Globus pallidus (tissue), 1 donor: Measurements from ENCODE around the gene RPTOR.

Experiments used
- DNase-seq: peaks from one replicate; pipeline ENCODE4 v3.0.0-alpha.2; 2015; ENCODE audit warnings: low spot score

Gene RPTOR

GRCh38 chr17:80591788-80592187 is 47.1 kb downstream of the RPTOR start:
- no peak for DNase-seq

- no peak for DNase-seq
Measured at GRCh38 chr17:80592243-80592642, 47.6 kb downstream of the RPTOR start.

- DNase-seq, result no peak
Measured at GRCh38 chr17:80593181-80593580, 48.5 kb downstream of the RPTOR start.

- no peak for DNase-seq
Measured at GRCh38 chr17:80594431-80595269, 50.0 kb downstream of the RPTOR start.

GRCh38 chr17:80596760-80597608 is 52.3 kb downstream of the RPTOR start:
- DNase-seq, result no peak

GRCh38 chr17:80598813-80599545 is 54.3 kb downstream of the RPTOR start:
- DNase-seq, result no peak

- DNase-seq, result no peak
Measured at GRCh38 chr17:80599546-80600305, 55.1 kb downstream of the RPTOR start.

GRCh38 chr17:80601146-80601545 is 56.5 kb downstream of the RPTOR start:
- no peak for DNase-seq

GRCh38 chr17:80603396-80603795 is 58.8 kb downstream of the RPTOR start:
- no peak for DNase-seq

- DNase-seq, result no peak
Measured at GRCh38 chr17:80604009-80604669, 59.5 kb downstream of the RPTOR start.

GRCh38 chr17:80604670-80605010 is 60.0 kb downstream of the RPTOR start:
- no peak for DNase-seq

GRCh38 chr17:80605326-80606066 is 60.9 kb downstream of the RPTOR start:
- no peak for DNase-seq

- no peak for DNase-seq
Measured at GRCh38 chr17:80608326-80608725, 63.7 kb downstream of the RPTOR start.

GRCh38 chr17:80609757-80610156 is 65.1 kb downstream of the RPTOR start:
- DNase-seq, result no peak

- DNase-seq, result no peak
Measured at GRCh38 chr17:80611816-80612215, 67.2 kb downstream of the RPTOR start.

GRCh38 chr17:80612997-80613731 is 68.5 kb downstream of the RPTOR start:
- no peak for DNase-seq

GRCh38 chr17:80613732-80614071 is 69.1 kb downstream of the RPTOR start:
- DNase-seq, result no peak

- DNase-seq, result no peak
Measured at GRCh38 chr17:80614332-80615047, 69.9 kb downstream of the RPTOR start.

GRCh38 chr17:80615376-80615775 is 70.7 kb downstream of the RPTOR start:
- DNase-seq, result no peak
